ENCODE measurements around the gene TMEM125. TPM values are rescaled to one million over a fixed set of nuclear protein-coding genes. Genes with fewer than 3 reads are reported as not detected.

TMEM125 gene
- total and polyA plus RNA-seq, 9 of the 15 experiments (the other 6 are each of a cell fraction or from before 2014, with no cell fraction given) = 0.07 to 0.08 TPM; not detected in 7

DNA sequence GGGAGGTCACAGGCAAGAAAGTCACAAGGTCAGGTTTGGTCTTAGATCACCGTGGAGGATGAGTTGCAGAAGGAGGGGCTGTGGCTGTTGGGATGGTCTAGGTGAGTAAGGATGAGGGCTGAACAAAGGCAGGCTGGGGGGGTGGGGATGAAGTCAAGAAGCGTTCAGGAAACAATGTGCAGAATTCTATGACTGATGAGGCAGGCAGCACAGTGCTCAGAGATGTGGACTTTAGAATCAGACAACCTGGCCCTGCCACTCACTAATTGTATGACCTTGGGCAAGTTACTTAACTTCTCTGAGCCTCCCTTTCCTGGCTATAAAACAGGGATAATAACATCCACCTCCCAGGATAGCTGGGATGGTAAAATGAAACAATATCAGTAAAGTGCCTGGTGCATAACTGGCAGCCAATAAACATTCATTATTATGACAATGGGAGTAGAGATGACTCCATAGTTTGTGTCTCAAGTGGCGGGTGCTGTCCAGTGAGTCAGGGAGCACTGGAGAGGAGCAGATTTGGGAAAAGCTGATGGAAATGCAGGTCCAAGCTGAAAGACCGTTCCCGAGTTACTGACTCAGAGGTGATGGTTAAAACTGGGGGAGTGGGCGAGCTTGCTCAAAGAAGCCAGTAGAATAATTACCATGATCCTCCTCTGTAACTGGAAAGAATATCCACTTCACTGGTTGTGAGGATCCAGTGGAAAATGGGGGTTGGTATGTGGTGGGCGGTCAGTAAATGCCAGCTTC lies 33.1 kb downstream of the TMEM125 start:
- POLR2A ChIA-PET = interaction anchor here (0.7 to 1.3 kb wide), 5 partner anchors 9 to 601 kb away, joined by 3 to 5 read pairs (median 3); no protein-coding TSS in a partner anchor

More for the DNA sequence above, 33.1 kb downstream of the TMEM125 start:
- Histone ChIP-seq H3K79me2 (ENCODE audit: control insufficient read depth, insufficient read depth, low read length) (no peaks in the 10 kb centered on the region), H3K4me3 (no peak overlapping the region), H3K27ac (ENCODE audit: extremely low read depth, low read depth, low read length) (no peak overlapping the region), H3K27me3 (ENCODE audit: control insufficient read depth in 2 of 2, insufficient read depth in 2 of 2, low read length in 2 of 2) (peaks cover 24 to 69% of the 10 kb centered on the region in 2 experiments), H2AFZ (ENCODE audit: low read depth, low read length) (no peak overlapping the region), H3K4me2 (ENCODE audit: insufficient read depth, low read length) (no peak overlapping the region), H3K9me3 (replicated peaks; ENCODE audit: control insufficient read depth, insufficient read depth, low read depth, low read length) (0 out of 2 replicates have a peak, but pooled peaks cover 2% of the 10 kb centered on the region), H3K9ac (ENCODE audit: insufficient read depth in 1 of 2, low read depth in 2 of 2, low read length in 2 of 2) (no peak overlapping the region), H3K4me1 (replicated peaks in 1 of 2; ENCODE audit: control insufficient read depth in 2 of 2, insufficient read depth in 2 of 2, low read length in 2 of 2) (peaks cover 4 to 16% of the 10 kb centered on the region in 2 experiments; a peak in 4 of 5 replicates), H3K36me3 (ENCODE audit: control insufficient read depth, insufficient read depth, low read length) (no peaks in the 10 kb centered on the region), H3K9me1 (ENCODE audit: control insufficient read depth, insufficient read depth, low read length) (no peaks in the 10 kb centered on the region), H4K20me1 (replicated peaks; ENCODE audit: control insufficient read depth, insufficient read depth, low read length) (peaks cover 4% of the 10 kb centered on the region; the same call in 1 of the 2 replicates)
- ATAC-seq (no peak), FAIRE-seq (no peak), DNase-seq (ENCODE audit: extremely low read depth in 1 of 4, low spot score in 3 of 4) (no peak)
- in situ Hi-C loops (cut with MboI) = no loop called here
- BruUV-seq (replicated peaks) = no TSS peak
- no peak for TF ChIP-seq ZNF41 (CRISPR knock-in tag; conservative IDR thresholded peaks at IDR 0.05)
- TF ChIP-seq, protein P1, sequence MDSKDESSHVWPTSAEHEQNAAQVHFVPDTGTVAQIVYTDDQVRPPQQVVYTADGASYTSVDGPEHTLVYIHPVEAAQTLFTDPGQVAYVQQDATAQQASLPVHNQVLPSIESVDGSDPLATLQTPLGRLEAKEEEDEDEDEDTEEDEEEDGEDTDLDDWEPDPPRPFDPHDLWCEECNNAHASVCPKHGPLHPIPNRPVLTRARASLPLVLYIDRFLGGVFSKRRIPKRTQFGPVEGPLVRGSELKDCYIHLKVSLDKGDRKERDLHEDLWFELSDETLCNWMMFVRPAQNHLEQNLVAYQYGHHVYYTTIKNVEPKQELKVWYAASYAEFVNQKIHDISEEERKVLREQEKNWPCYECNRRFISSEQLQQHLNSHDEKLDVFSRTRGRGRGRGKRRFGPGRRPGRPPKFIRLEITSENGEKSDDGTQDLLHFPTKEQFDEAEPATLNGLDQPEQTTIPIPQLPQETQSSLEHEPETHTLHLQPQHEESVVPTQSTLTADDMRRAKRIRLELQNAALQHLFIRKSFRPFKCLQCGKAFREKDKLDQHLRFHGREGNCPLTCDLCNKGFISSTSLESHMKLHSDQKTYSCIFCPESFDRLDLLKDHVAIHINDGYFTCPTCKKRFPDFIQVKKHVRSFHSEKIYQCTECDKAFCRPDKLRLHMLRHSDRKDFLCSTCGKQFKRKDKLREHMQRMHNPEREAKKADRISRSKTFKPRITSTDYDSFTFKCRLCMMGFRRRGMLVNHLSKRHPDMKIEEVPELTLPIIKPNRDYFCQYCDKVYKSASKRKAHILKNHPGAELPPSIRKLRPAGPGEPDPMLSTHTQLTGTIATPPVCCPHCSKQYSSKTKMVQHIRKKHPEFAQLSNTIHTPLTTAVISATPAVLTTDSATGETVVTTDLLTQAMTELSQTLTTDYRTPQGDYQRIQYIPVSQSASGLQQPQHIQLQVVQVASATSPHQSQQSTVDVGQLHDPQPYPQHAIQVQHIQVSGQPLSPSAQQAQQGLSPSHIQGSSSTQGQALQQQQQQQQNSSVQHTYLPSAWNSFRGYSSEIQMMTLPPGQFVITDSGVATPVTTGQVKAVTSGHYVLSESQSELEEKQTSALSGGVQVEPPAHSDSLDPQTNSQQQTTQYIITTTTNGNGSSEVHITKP (IDR thresholded peaks at IDR 0.05; ENCODE audit: partially characterized antibody) = no peak
- TF ChIP-seq PHB (CRISPR knock-in tag; IDR thresholded peaks at IDR 0.05) = no peak
- TF ChIP-seq ZNF785 (CRISPR knock-in tag; IDR thresholded peaks at IDR 0.05) = no peak
- no peak for TF ChIP-seq CREB1 (IDR thresholded peaks at IDR 0.05)
- no peak for TF ChIP-seq CREB1 (CRISPR knock-in tag; IDR thresholded peaks at IDR 0.05)
- TF ChIP-seq, protein P2, sequence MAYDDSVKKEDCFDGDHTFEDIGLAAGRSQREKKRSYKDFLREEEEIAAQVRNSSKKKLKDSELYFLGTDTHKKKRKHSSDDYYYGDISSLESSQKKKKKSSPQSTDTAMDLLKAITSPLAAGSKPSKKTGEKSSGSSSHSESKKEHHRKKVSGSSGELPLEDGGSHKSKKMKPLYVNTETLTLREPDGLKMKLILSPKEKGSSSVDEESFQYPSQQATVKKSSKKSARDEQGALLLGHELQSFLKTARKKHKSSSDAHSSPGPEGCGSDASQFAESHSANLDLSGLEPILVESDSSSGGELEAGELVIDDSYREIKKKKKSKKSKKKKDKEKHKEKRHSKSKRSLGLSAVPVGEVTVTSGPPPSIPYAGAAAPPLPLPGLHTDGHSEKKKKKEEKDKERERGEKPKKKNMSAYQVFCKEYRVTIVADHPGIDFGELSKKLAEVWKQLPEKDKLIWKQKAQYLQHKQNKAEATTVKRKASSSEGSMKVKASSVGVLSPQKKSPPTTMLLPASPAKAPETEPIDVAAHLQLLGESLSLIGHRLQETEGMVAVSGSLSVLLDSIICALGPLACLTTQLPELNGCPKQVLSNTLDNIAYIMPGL (CRISPR knock-in tag; IDR thresholded peaks at IDR 0.05) = no peak
- TF ChIP-seq HMGN3 (IDR thresholded peaks at IDR 0.05; ENCODE audit: borderline replicate concordance, extremely low read depth, insufficient read length, low read depth, low read length) = no peak
- no peak for TF ChIP-seq SREBF2 (CRISPR knock-in tag; IDR thresholded peaks at IDR 0.05)
- TF ChIP-seq, protein P3, sequence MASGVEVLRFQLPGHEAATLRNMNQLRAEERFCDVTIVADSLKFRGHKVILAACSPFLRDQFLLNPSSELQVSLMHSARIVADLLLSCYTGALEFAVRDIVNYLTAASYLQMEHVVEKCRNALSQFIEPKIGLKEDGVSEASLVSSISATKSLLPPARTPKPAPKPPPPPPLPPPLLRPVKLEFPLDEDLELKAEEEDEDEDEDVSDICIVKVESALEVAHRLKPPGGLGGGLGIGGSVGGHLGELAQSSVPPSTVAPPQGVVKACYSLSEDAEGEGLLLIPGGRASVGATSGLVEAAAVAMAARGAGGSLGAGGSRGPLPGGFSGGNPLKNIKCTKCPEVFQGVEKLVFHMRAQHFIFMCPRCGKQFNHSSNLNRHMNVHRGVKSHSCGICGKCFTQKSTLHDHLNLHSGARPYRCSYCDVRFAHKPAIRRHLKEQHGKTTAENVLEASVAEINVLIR (CRISPR knock-in tag; IDR thresholded peaks at IDR 0.05) = no peak
- no peak for TF ChIP-seq BRF1 (IDR thresholded peaks at IDR 0.05; ENCODE audit: borderline replicate concordance, extremely low read depth, insufficient read length)
- no peak for TF ChIP-seq ZNF76 (CRISPR knock-in tag; IDR thresholded peaks at IDR 0.05; ENCODE audit: borderline replicate concordance)
- TF ChIP-seq HNRNPUL1 (IDR thresholded peaks at IDR 0.05; ENCODE audit: low read length) = no peak
- TF ChIP-seq EWSR1 (IDR thresholded peaks at IDR 0.05; ENCODE audit: borderline replicate concordance, low read depth, partially characterized antibody) = no peak
- CTCF ChIA-PET (ENCODE audit: low intra/inter-chr PET ratio) = no interaction called here
- intact Hi-C loops (cut with micrococcal nuclease) = no loop called here
- WGBS (ENCODE audit: insufficient coverage, low coverage, missing lambda C conversion rate) = 4% methylated on average over 7 of the region's 7 CpGs
